GM12874 (cell line): Measurements from ENCODE around the gene TYK2.

ENCODE experiments used
- TF ChIP-seq, protein P1 (sequence below): IDR thresholded peaks from 2 replicates; pipeline ENCODE4 v1.5.1; 2011; ENCODE audit warnings: low read depth, mild to moderate bottlenecking, control low read depth, low read length, moderate library complexity; ENCODE audit not compliant: insufficient read depth

The TYK2 gene

DNA sequence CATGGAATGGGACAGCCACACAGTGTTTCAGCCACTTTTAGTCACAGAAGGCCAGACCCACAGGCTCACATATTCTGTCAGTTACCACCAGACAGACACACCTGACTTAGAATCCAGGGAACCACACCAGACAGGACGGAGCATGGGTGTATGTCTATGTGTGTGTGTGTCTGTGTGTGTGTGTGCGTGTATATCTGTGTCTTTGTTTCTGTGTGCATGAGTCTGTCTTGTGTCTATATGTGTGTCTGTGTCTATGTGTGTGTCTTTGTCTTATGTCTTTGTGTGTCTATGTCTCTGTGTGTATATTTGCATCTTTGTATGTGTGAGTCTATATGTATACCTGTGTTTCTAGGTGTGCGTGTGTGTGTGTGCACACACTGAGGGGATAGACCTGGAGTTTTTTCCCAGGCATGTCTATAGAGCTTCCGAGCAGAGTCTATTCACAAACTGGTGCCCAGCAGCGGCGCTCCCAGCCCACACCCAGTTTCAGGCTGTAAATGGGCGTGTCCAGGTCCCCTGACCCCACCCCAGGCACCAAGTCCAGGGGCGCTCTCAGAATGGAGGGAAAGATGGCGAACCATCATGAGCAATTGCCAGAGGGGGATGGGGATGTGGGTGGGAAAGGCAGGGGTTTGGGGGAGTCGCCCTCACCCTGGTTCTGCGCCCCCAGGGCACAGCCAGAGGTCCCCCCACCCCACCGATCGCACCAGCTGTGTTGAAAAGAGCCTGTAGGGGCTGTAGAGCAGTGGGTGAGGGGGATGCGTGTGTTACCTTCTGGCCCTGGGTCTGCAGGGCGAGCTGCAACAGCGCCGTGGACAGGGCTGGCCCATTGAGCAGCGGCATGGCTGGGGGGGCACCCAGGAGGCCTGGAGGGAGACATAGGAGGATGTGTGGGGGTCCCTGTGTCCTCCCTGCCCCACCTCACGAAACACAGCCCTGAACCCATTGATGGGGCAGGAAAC is 58.2 kb downstream of the TYK2 start:
- TF ChIP-seq, protein P1, sequence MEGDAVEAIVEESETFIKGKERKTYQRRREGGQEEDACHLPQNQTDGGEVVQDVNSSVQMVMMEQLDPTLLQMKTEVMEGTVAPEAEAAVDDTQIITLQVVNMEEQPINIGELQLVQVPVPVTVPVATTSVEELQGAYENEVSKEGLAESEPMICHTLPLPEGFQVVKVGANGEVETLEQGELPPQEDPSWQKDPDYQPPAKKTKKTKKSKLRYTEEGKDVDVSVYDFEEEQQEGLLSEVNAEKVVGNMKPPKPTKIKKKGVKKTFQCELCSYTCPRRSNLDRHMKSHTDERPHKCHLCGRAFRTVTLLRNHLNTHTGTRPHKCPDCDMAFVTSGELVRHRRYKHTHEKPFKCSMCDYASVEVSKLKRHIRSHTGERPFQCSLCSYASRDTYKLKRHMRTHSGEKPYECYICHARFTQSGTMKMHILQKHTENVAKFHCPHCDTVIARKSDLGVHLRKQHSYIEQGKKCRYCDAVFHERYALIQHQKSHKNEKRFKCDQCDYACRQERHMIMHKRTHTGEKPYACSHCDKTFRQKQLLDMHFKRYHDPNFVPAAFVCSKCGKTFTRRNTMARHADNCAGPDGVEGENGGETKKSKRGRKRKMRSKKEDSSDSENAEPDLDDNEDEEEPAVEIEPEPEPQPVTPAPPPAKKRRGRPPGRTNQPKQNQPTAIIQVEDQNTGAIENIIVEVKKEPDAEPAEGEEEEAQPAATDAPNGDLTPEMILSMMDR, result no peak

DNA sequence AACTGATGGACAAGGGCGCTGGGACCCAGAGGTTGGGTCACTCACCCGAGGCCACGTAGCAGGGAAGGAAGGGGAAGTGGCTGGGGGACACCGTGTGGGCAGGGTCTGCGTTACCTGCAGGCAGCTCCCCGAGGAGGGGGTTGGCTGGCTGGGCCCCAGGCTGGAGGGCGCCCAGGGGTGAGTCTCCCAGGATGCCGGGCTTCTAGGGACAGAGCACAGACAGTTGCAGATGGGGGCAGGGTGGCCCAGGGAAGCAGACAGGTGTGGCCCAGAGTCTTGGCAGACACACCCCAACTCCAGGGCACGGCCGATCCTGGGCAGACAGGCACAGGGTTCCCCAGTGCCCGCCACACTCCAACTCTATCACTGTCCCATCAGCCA is 59.0 kb downstream of the TYK2 start:
- TF ChIP-seq, protein P1, result no peak

DNA sequence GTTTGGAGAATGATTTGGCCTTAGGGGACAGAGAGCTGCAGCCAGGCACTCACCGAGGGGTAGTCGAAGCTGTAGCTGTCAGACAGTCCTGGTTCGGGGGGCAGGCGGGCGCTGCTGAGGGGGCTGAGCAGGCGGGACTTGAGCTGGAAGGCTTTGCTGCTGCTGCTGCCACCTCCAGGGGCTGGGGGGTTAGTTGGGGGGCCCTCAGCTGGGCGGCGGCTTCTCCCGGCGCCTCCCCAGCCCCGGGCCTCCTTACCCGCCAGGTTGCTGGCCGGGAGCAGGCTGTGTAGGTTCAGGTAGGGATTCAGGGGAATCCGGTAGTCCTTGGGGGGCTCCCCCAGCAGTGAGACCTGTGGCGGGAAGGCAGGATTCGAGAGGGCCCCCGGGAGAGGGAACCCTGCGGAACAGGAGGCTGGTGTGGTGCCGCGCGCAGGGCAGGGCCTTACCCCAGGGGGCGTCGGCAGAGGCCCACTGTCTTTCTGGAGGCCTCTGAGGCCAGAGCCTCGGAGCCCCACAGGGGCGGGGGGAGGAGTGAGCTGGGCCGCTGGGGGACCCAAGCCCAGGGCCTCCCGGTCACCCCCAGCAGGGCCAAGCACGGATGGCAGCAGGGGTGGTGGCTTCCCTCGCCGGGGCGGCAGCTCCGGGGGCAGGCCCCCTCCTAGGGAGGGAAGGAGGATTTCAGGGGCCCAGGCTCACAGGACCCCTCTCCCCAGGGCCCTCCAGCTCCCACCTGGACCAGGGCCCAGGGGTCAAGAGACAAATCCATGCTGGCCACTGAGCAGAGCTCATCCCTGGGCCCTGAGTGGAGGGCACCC is 59.6 kb downstream of the TYK2 start:
- TF ChIP-seq, protein P1, result no peak

DNA sequence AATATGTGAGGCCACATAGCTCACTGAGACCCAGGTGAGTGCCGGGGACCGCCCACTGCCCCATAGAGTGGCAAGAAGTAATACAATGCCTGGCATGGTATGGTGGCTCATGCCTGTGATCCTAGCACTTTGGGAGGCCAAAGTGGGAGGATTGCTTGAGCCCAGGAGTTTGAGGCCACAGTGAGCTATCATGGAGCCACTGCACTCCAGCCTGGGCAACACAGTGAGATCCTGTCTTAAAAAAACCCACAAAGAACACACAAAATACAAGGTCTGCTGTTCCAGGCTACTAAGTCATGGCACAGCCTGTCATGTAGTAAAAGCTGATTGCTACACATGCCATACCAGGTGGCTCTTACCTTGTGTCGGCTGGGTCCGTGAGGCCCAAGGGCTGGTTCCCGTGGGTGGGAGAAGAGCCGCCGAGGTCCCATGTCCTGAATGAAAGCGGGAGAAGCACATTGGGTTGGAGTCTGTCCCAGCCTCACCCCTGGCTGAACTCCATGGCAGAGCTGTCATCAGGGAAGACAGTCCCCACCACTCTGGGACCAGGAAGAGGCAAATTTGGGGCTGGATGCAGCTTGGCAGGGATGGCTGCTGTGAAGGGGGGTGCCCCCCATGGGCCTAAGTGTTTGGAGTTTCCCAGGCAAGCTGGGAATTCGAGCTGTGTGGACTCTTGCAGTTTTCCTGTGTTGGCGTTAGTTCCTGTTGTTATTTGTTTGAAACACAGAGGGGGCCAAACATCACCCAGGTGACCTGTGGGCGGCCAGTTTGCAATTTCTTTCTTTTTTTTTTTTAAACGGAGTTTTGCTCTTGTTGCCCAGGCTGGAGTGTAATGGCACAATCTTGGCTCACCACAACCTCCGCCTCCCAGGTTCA is 61.3 kb downstream of the TYK2 start:
- TF ChIP-seq, protein P1, result no peak

DNA sequence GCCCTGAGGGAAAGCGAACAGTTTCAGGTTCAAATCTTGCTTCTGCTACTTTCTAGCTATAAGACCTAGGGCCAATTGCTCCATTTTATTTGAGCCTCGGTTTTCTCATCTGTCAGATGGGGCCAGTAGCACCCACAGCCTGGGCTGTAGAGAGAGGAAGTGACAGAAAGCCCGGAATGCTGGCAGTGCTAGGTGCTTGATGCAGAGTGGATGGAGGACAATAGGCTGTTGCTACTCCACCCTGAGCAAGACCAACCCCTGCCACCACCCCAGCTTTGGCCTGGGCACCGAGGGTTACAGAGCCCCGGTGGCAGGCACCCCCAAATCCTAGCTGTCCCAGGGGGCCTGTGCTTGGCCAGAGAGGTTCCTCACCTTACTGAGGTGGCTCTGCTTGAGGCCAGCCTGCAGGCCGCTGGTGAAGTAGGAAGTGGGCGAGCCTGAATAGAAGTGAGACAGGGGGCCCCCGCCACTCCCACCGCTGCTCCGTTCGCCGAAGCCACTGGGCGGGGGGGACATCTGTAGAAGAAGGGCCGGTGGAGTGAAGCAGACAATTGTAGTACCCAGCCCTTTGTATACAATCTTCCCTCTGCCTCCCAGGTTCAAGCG is 62.4 kb downstream of the TYK2 start:
- TF ChIP-seq, protein P1, result no peak

DNA sequence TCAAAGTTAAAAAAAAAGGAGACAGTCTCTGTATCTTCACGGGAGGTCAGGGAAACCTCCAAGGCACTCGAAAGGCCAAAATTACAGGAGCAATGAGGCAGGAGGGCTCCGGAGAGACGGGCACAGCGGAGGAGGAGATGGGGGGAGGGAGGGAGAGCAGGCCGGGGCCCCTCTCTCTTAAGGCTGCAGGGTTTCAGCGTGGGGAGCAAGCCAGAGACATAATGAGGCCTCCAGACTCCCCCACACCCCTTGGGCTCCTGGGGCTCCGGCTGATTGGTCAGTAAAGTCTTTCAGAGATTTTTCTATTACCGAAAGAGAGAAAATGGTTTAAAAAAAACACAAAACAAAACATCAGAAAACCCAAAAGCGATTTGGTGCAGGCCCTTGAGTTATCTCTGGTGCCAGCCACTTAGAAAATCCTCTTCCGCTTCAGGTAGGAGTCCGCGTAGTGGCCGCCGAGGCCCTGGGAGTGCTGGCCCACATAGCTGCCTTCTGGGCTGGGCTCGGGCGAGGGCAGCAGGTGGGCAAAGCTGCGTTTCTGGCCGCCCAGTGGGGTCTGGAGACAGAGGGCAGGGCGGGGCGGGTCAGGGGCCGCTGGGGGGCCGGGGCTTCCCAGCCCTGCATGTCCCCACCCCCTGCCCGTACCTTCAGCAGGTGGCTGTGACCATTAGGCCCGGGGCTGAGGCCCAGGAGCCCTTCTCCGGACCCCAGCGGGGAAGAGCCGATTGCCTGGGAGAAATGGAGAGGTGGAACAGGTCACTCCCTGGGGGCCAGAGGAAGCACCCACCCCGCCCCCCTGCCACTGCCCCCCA is 63.1 kb downstream of the TYK2 start:
- TF ChIP-seq, protein P1, result no peak
